ENCODE measurements around the gene NUDCD3.

Gene NUDCD3

DNA sequence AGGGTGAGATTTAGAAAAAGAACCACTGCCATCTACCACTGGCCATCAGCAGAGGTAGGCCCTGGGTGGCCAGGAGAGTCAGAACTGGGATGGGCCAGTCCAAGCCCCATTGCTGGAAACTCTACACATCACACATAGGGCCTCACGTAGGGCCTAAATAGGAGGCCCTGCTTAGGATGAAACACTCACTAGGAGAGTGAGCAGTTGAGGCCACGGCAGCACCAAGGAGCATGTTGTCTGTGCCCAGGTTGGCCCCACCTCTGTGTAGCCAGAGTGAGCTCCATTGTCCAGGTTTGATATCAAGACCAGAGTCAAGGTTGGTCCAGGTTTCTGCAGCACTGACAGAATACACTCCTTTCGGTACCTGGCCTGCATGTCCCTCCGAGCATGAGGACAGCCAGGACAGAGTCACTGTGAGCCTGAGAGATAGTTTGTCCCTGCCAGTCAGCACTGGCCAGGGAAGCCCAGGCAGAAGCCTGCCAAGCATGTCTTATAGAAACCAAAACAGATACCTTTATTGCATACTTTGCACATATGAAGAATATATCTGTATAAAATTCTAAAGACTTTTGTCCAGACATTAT is 87.2 kb downstream of the NUDCD3 start:
- FAIRE-seq, result no peak
- no peak for DNase-seq (ENCODE audit: insufficient read length, low spot score)

DNA sequence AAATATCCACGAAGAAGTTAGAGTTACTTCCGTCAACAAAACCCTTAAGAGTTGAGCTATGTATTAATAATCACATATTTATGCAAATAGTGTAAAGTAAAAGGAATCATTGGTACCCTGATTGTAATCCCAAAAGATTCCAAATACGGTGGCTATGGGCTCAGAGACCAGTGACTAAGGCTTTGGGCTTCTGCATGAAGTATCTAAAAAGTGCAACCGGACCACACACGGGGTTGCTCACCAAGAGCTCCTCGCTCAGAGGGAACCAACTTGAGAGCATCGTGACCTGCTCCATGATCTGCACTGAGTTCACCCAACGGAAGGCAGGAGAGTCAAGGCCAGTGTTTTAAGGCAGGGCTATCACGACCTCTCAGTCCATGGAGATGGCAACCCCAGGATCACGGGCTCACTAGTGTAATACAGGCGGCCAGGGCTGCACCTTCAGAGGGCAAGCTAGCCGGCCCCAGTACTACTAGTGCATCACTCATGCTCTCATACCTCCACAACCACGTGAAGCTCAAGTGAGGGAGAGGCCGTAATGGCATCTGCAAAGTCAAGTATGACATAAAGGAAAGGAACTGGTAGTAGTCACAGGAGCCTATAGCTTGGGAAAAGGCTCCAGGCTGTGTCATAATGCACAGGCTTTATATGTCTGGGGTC is 87.9 kb downstream of the NUDCD3 start:
- DNase-seq (ENCODE audit: insufficient read length, low spot score) (no peak), FAIRE-seq (no peak)

DNA sequence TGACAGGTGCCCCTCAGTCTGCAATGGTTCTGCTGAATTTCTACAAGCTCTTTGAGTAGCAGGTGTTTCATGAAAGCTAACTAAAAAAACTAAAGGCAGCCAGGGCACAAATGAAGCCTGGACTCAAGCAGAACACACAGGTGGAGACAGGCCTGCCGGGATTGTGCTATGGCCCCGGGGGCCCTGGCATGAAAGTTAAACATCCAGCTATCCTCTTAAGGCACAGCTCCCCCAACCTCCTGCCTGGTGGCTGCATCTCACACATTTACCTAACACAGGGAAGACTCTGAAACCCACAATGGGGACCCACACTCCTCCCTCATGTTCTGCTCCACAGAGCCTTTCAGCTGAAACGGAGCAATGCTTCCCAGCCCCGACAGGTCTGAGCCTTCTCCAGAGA is 88.8 kb downstream of the NUDCD3 start:
- no peak for DNase-seq (ENCODE audit: insufficient read length, low spot score)
- no peak for FAIRE-seq

DNA sequence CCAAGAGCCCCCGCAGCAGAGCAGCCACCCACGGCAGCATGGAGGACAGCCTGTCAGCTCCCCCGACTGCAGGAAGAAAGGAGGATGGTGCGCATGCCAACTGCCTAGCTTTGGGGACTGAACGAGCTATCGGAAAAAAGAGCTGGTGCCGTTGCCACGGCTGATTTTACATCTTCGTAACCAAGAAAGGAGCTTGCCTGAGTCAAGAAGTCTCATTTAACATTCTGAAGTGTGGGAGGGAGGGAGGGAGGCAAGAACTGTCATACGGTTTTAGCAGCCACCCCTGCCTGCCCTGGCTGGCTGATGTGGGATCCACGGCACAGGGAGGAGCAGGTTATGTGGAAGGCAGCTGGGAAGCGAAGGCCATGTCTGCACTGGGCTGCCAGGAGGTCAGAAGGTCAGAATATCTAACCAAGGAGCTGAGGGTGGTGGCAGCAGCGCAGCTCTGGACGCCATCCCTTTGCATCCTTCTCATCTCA is 90.4 kb downstream of the NUDCD3 start:
- no peak for FAIRE-seq
- DNase-seq (ENCODE audit: insufficient read length, low spot score), result no peak

DNA sequence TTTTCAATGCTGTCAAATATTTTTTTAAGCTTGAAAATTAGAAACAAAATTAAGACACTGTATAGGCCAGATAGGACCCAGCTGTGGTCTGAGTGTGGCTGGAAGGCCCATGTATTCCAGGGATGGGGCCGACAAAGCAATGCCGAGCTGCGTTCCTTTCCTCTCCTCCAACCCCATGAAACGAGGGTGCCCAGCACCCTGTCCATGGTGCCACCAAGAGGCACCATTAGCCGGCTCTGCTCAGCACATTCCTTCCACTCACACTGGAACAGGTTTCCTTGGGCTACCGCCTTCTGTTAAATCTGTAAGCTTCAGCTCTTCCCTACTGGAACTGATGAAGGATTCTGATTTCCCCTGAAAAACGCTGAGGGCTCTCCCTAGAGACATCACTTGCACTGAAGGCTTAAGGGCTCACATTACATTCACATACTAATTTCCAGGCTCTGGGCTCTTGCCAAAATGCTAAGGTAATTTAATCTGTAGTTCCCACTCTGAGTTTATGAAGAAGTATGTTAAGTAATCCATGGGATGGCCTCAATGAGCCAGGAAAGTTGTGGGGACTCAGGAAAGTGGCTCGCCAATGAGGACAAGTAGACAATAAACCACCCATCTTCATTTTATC is 91.4 kb downstream of the NUDCD3 start:
- DNase-seq (ENCODE audit: insufficient read length, low spot score) (no peak), FAIRE-seq (no peak)

DNA sequence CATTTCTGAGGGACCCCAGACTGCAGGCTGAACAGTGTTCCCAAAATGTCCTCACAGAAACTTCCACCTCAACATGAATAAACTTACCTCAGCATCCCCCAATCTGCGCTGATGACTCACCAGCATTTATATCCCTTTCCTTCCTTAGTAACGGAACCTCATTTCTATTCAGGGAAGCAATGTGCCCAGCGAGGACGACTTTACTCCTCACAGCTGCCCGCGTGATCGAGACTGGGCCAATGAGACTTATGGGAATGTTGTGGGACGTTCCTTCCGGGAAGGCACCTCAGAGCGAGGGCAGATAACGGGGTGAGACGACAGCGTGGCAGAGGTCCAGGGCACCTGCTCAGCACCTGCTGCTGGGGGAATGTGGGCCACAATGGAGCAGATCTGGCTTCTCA is 91.9 kb downstream of the NUDCD3 start:
- DNase-seq (ENCODE audit: insufficient read length, low spot score), result no peak
- FAIRE-seq, result no peak

DNA sequence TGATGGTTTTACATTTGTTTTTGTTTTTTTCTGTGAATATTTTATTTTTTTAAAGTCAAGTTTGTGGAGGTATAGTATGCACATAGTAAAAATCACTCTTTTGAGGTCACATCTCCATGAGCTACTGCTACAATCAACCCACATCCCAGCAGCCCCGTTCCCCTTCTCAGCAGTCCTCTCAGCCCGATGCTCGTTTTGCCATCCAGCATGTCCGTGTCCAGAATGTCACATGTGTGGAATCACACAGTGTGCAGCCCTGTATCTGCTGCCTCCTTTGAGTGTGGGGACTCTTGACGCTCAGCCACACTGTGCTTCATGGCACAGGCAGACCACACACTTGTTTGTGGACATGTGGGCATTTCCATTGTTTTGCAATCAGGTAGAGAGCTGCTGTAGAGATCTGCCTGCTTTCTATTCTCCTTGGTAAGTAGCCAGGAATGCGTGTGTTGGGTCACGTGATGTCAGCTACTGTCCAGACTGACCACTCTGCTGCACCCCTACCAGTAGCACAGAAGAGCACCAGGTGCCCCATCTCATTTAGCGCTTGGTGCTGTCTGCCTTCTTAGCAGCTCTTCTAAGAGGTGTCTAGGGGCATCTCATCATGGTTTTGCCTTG is 93.4 kb downstream of the NUDCD3 start:
- DNase-seq (ENCODE audit: insufficient read length, low spot score) (no peak), FAIRE-seq (peak; percentile 42)

DNA sequence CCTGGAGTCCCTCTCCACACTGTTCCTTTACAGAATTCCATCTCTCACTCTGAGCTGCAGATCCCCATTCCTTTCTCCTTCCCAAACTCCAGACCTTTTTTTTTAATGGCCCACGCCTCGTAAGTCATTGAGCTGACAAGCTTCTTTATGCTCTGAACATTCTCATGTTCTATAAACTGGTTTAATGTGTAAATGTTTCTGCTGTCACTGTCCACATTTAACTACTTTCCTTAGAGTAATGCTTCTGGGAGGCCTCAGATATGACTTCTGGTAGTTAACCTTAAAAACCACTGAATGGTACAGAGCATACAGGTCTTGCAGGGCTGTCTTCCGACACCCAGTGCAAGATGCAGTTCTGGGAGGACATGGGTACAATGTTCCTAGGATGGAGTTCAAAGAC is 94.0 kb downstream of the NUDCD3 start:
- FAIRE-seq, result no peak

DNA sequence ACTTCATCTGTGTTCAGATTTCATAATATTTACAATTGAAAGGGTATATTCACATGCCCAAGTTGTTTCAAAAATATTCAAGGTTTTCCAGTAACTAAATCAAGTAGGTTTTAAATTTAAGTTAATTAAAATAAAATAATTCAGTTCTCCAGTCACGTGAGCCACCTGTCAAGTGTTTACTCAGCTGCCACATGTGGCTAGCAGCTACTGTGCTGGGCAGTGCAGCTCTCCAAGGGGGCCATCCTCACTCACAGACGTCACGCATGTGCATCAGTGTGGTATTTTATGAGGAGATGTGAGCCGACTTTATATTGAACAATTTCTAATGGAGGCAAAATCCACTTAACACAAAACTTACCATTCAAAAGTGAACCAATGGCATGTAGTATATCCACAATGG is 95.4 kb downstream of the NUDCD3 start:
- no peak for FAIRE-seq
- DNase-seq (ENCODE audit: insufficient read length, low spot score), result no peak

More for the DNA sequence above, 94.0 kb downstream of the NUDCD3 start:
- DNase-seq (ENCODE audit: insufficient read length, low spot score), result no peak

DNA sequence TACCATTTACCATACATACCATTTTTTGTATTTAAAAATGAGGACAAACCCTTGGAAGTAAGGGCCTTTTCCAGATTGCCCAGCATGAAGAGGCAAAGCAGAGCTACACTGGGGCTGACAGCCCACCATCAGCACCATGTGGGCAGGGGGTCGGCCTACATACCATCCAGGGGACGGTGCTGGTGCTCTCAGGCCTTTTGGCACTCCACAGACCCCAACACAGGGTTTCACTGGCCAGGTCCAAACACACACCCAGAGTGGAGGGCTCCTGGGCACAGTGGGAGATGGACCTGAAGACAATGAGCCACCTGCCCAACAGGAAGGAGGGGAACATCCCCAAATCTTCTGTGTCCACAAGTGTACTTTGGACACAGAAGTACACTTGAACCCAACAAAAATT is 95.8 kb downstream of the NUDCD3 start:
- FAIRE-seq, result no peak
- DNase-seq (ENCODE audit: insufficient read length, low spot score), result no peak

DNA sequence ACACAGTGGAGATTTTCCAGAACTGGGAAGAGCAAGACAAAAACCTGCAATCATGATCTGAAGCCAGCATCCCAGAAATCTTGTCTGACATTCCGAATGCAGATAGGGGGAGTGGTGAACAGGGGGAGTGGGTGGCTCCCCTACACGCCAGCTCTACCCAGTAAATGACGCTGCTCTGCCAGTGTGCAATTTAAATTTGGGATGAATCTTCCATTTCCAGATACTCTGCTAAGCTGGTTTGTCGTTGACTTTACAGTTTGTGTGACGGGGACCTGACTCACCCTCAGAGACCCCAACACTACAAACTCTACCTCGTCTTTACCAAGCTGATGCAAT is 96.4 kb downstream of the NUDCD3 start:
- no peak for FAIRE-seq

DNA sequence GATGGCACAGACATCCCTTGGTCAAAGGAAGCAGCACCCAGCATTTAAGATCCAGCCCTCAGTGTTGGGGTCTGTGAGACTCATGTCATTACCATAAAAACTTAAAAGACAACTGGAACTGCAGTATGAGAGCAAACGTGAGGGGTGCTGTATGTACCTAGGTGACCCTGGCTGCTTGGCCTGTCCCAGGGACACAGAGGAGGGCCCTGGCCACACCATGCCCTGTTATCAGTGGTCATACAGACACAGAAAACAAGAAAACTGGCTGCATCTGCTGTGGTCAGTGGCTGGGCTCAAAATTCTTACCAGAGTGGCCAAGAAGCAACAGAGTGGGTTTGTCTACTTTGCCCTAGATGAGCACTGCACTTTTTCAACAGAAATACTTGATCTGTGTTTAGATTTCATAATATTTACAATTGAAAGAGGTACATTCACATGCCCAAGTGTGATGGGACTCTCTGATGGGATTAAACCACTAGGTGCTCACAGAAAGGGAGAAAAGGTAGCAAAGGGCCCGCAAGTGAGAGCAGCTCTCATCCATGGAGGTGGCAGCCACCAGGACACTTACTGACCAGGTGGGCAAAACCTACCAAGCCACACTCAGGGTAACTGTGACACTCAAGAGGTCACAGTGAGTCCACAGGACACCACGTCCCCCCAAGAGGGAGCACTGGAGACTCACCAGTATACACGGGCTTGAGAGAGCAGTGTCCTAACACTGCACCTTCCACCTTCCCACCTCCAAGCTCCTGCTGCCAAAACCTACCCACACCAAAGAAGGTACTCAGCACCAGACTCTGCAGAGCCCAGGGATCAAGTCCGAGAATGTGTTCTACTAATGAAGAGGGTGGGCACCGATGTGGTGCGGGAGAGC is 97.0 kb downstream of the NUDCD3 start:
- no peak for DNase-seq (ENCODE audit: insufficient read length, low spot score)
- FAIRE-seq, result no peak

More for the DNA sequence above, 96.4 kb downstream of the NUDCD3 start:
- DNase-seq (ENCODE audit: insufficient read length, low spot score), result no peak

DNA sequence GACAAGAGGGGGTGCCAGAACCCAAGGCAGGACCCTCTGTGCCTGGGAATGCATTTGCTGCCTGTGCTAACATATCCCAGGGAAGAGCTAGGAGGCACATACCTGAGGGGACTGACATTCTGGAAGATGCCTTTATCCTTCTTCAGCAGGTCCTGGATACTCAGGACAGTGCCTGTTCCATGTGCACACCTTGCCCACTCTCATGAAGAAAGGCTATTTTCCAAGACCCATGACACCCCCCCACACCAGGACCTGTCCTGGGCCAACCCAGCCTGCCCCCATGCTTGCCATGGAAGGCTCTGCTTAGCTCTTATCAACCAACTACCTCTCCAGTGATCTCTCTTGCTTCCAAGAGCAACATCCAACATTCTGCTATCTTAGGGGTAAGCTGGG is 97.8 kb downstream of the NUDCD3 start:
- no peak for FAIRE-seq

DNA sequence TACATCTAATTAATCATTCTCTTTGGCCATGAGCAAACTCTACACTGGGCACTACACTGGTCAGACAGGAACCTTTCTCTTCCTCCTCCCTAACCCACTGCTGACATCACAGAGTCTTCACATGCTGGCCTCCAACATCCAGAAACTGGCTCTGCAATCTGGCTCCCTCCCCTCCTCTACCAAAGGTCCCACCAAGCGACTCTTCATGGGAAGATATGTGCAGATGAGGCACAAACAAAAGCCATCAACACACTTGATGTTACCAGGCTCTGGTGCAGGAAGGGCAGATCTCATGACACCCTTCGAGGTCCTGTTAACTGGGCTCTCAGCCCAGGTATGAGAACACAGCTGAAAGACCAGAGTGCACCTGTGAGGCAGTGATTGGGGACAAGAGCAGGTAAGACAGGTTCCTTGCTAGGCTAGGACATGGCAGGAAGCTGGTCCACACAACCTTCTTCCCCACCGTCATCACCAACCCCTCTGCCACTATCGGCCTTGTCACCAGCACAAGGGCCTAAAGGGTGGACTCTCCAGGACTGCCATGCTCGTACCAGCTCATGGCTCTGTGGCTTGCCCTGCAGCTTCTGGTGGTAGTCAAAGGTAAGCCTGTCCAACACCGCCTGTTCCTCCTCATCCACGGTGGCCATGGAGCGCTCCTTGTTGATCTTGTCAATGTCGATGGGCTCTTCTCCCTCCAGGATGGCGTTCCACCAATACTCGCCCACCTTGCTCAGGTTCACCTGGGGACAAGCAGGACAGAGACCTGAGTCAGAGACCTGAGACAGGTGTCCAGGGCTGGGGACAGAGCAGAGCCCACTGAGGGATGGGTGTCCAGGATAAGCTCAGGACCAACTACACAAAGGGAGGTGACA is 98.5 kb downstream of the NUDCD3 start:
- no peak for DNase-seq (ENCODE audit: insufficient read length, low spot score)
- FAIRE-seq, result no peak

More for the DNA sequence above, 97.8 kb downstream of the NUDCD3 start:
- DNase-seq (ENCODE audit: insufficient read length, low spot score), result no peak

DNA sequence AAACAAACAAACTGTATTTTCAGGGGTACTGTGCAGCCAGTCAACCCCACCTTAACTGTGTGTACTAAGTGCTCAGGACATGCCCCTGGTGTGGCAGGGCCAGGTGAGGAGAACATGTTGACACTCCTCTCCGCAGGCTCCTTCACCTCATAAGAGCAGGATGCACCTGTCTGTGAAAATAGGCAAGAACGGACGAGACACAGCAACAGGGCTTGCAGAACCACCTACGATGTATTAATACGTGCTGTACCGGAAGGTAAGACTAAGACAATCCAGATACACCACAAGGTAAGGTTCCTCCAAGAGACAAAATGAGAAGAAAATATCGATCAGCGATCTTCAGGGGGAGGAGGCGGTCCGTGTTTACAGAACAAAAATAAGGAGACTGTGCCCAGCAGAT is 99.3 kb downstream of the NUDCD3 start:
- no peak for DNase-seq (ENCODE audit: insufficient read length, low spot score)
- no peak for FAIRE-seq

DNA sequence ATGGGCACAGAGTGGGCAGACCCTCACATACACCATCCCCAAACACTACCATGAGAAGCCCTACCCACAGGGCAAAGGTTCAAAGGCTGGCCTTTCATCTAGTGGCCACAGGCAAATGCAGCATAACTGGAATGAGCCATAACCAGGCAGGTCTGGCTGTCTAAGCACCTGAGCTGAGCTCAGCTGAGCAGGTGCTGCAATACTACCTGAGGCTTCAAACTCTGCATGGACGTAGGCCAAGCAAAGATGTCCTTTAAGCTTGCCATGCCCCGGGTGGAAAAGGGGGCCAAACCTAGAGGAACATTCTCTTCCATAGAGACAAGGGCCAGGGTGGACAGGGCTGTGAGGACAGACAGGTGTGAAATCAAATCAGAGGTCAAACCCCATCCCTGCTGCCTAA is 99.8 kb downstream of the NUDCD3 start:
- DNase-seq (ENCODE audit: insufficient read length, low spot score) (no peak), FAIRE-seq (no peak)

DNA sequence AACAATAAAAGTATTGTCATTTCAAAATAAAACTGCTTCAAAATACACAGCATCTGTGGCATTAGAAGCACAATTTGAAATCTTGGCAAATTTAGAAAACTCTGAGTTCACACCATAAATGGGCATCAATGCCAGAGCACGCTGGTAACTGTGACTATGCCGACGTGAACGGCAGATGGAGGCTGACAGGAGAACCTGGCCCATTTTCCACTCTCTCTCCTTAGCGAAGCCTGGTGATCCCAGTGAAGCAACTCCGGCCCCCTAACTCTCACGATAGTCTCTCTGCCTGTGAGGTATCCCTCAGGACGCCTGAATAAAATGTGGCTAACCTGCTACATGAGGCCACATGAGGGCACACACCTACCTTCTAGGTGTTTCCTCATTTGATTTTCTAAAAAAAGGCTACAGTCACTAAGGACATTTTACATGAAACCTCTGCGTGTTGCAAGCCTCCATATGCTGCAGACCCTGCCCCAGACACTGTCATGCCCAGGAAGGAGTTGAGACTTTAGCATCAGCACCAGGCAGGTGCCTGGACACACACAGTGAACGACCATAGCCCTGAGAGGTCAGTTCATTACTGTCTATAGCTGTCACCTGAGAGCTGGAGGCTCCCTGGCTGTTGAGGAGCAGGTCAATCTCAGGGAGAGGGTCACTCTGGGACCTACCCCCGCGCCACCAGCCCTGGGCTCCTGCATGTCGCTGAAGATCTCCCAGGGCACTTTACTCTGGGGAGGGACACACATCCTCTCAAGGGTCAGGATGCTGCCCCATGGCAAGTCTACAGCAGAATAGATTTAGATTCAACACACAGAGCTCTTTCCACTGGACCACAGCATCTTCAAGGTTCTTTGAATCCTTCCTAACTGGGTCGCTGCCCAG is 102.1 kb downstream of the NUDCD3 start:
- DNase-seq (ENCODE audit: insufficient read length, low spot score) (no peak), FAIRE-seq (no peak)

DNA sequence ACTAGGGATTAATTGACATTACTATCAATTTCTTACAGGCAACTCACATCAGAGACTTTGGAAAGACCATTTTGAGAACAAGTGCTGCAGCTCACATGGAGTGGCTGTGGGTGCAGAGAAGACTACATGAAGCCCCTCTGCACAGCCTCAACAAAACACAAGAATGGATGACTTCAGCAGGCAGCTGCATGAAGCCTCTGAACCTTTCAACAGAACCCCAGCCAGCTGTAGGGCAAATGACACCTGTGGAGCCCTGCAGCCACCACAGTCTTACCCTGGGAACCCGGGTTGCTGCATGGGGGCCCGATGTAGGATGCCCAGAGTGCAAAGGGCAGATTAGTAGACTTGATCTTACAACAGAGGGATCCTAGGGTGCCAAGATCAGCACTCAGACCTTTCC is 103.1 kb downstream of the NUDCD3 start:
- DNase-seq (ENCODE audit: insufficient read length, low spot score), result no peak
- no peak for FAIRE-seq

Data from HTR-8/SVneo (cell line).